ENCODE measurements around the gene AP3B1. TPM values are rescaled to one million over a fixed set of nuclear protein-coding genes. Genes with fewer than 3 reads are reported as not detected.
A peak's percentile ranks its signal among the peaks of the same experiment; 100 is the strongest.

Gene AP3B1
- total and polyA plus RNA-seq, 2 experiments from 2014 or later = 32.1 to 46.3 TPM

DNA sequence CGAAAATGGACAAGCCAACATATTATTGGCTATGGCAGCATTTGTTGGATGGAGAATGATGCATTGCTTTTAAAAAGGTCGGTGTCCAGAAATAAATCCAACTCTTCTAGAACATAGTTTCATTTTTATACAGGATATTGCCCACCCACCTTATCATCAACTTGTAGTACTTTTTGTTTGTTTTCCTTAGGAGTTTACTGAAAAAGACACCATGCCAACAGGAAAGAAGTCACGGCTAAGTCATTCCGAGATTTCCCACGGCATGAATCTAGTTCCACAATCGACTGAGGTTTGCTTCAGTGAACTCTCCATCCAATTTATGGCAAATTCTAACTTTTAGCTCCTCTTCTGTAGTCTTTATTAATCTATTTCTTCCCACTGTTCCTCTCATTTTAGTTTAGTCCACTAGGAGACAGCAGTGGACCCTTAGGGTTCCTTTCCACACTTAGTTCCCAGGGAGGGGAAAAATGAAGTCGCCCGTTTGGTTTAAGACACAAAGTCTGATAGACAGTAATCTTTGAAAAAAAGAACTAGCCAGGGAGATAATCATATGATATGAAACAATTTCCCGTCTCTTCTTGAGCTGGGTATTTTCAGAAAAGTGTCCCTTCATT, 237.5 kb downstream of the AP3B1 start:
- no peaks in the 10 kb centered on the region for H3K4me1 ChIP-seq (ENCODE audit: insufficient read depth)
- Mint-ChIP-seq H3K4me3 (no peak overlapping the region), H3K36me3 (ENCODE audit: low read depth) (no peaks in the 10 kb centered on the region), H3K9me3 (no peaks in the 10 kb centered on the region), H3K27me3 (ENCODE audit: insufficient read depth, low read depth, poor library complexity) (no peaks in the 10 kb centered on the region), H3K27ac (no peak overlapping the region), H3K4me1 (no peaks in the 10 kb centered on the region)
- no peak overlapping the region for H3K4me2 ChIP-seq
- H3K27me3 ChIP-seq (ENCODE audit: insufficient read depth) = no peaks in the 10 kb centered on the region
- H2AFZ ChIP-seq = no peak overlapping the region
- DNase-seq (ENCODE audit: low spot score) (no peak), ATAC-seq (no peak)
- no peaks in the 10 kb centered on the region for H3K36me3 ChIP-seq (ENCODE audit: insufficient read depth)
- H3K4me3 ChIP-seq = no peak overlapping the region
- no peaks in the 10 kb centered on the region for H3K9me2 ChIP-seq (ENCODE audit: insufficient read depth)
- TF ChIP-seq EZH2 (IDR thresholded peaks at IDR 0.05; ENCODE audit: low read depth, unreplicated experiment) (no peak), POLR2AphosphoS5 (IDR thresholded peaks at IDR 0.05; ENCODE audit: low read depth) (no peak), ZNF331 (CRISPR knock-in tag; IDR thresholded peaks at IDR 0.05; ENCODE audit: low read depth) (no peak), EZH2phosphoT487 (IDR thresholded peaks at IDR 0.05; ENCODE audit: unreplicated experiment) (no peak)
- TF ChIP-seq, protein P1, sequence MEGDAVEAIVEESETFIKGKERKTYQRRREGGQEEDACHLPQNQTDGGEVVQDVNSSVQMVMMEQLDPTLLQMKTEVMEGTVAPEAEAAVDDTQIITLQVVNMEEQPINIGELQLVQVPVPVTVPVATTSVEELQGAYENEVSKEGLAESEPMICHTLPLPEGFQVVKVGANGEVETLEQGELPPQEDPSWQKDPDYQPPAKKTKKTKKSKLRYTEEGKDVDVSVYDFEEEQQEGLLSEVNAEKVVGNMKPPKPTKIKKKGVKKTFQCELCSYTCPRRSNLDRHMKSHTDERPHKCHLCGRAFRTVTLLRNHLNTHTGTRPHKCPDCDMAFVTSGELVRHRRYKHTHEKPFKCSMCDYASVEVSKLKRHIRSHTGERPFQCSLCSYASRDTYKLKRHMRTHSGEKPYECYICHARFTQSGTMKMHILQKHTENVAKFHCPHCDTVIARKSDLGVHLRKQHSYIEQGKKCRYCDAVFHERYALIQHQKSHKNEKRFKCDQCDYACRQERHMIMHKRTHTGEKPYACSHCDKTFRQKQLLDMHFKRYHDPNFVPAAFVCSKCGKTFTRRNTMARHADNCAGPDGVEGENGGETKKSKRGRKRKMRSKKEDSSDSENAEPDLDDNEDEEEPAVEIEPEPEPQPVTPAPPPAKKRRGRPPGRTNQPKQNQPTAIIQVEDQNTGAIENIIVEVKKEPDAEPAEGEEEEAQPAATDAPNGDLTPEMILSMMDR (conservative IDR thresholded peaks at IDR 0.05; ENCODE audit: low read depth in 2 of 2) = peak in 1 of 2 experiments; percentile 13; a peak in 1 of 4 replicates
- H3F3A ChIP-seq (replicated peaks; ENCODE audit: low read depth) = no peaks in the 10 kb centered on the region
- H3K27ac ChIP-seq (ENCODE audit: low read depth) = no peak overlapping the region
- H3K79me2 ChIP-seq (replicated peaks; ENCODE audit: insufficient read depth) = no peaks in the 10 kb centered on the region
- no peaks in the 10 kb centered on the region for H4K20me1 ChIP-seq (replicated peaks; ENCODE audit: insufficient read depth)

DNA sequence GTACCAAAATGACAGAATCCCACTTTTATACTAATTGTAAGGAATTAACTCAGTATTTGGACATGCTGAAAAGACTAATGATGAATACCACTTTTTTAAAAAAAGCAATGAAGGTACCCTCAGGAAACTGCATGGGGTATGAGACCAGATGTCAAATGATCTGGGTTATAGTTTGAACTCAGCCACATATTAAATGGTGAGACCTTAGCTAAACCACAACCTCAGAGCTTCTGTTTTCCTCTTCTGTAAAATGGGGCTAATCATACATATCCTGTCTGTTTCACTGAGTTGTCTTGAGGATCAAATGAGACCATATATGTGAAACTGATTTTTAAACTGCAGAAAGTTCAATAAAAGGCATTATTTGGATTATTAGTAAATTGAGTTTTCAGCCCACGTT, 238.4 kb downstream of the AP3B1 start:
- no peaks in the 10 kb centered on the region for H3K27me3 ChIP-seq (ENCODE audit: insufficient read depth)
- Mint-ChIP-seq H3K27me3 (ENCODE audit: insufficient read depth, low read depth, poor library complexity) (no peaks in the 10 kb centered on the region), H3K27ac (no peak overlapping the region), H3K36me3 (ENCODE audit: low read depth) (no peaks in the 10 kb centered on the region), H3K4me3 (no peak overlapping the region), H3K9me3 (no peaks in the 10 kb centered on the region), H3K4me1 (no peaks in the 10 kb centered on the region)
- no peaks in the 10 kb centered on the region for H3K4me1 ChIP-seq (ENCODE audit: insufficient read depth)
- no peaks in the 10 kb centered on the region for H3K9me2 ChIP-seq (ENCODE audit: insufficient read depth)
- no peaks in the 10 kb centered on the region for H4K20me1 ChIP-seq (replicated peaks; ENCODE audit: insufficient read depth)
- H3K36me3 ChIP-seq (ENCODE audit: insufficient read depth) = no peaks in the 10 kb centered on the region
- ATAC-seq (no peak), DNase-seq (ENCODE audit: low spot score) (no peak)
- no peak overlapping the region for H2AFZ ChIP-seq
- no peaks in the 10 kb centered on the region for H3K79me2 ChIP-seq (replicated peaks; ENCODE audit: insufficient read depth)
- H3K4me3 ChIP-seq = no peak overlapping the region
- H3F3A ChIP-seq (replicated peaks; ENCODE audit: low read depth) = no peaks in the 10 kb centered on the region
- H3K27ac ChIP-seq (ENCODE audit: low read depth) = no peak overlapping the region
- H3K4me2 ChIP-seq = no peak overlapping the region
- no peak for TF ChIP-seq ZNF331 (CRISPR knock-in tag; IDR thresholded peaks at IDR 0.05; ENCODE audit: low read depth)
- TF ChIP-seq STAT1 (IDR thresholded peaks at IDR 0.05; ENCODE audit: unreplicated experiment) = no peak
- TF ChIP-seq NANOG (IDR thresholded peaks at IDR 0.05; ENCODE audit: borderline replicate concordance) = no peak
- TF ChIP-seq, protein P2, sequence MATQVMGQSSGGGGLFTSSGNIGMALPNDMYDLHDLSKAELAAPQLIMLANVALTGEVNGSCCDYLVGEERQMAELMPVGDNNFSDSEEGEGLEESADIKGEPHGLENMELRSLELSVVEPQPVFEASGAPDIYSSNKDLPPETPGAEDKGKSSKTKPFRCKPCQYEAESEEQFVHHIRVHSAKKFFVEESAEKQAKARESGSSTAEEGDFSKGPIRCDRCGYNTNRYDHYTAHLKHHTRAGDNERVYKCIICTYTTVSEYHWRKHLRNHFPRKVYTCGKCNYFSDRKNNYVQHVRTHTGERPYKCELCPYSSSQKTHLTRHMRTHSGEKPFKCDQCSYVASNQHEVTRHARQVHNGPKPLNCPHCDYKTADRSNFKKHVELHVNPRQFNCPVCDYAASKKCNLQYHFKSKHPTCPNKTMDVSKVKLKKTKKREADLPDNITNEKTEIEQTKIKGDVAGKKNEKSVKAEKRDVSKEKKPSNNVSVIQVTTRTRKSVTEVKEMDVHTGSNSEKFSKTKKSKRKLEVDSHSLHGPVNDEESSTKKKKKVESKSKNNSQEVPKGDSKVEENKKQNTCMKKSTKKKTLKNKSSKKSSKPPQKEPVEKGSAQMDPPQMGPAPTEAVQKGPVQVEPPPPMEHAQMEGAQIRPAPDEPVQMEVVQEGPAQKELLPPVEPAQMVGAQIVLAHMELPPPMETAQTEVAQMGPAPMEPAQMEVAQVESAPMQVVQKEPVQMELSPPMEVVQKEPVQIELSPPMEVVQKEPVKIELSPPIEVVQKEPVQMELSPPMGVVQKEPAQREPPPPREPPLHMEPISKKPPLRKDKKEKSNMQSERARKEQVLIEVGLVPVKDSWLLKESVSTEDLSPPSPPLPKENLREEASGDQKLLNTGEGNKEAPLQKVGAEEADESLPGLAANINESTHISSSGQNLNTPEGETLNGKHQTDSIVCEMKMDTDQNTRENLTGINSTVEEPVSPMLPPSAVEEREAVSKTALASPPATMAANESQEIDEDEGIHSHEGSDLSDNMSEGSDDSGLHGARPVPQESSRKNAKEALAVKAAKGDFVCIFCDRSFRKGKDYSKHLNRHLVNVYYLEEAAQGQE (IDR thresholded peaks at IDR 0.05; ENCODE audit: unreplicated experiment) = no peak
- TF ChIP-seq ZNF114 (CRISPR knock-in tag; IDR thresholded peaks at IDR 0.05) = no peak
- TF ChIP-seq, protein P3, sequence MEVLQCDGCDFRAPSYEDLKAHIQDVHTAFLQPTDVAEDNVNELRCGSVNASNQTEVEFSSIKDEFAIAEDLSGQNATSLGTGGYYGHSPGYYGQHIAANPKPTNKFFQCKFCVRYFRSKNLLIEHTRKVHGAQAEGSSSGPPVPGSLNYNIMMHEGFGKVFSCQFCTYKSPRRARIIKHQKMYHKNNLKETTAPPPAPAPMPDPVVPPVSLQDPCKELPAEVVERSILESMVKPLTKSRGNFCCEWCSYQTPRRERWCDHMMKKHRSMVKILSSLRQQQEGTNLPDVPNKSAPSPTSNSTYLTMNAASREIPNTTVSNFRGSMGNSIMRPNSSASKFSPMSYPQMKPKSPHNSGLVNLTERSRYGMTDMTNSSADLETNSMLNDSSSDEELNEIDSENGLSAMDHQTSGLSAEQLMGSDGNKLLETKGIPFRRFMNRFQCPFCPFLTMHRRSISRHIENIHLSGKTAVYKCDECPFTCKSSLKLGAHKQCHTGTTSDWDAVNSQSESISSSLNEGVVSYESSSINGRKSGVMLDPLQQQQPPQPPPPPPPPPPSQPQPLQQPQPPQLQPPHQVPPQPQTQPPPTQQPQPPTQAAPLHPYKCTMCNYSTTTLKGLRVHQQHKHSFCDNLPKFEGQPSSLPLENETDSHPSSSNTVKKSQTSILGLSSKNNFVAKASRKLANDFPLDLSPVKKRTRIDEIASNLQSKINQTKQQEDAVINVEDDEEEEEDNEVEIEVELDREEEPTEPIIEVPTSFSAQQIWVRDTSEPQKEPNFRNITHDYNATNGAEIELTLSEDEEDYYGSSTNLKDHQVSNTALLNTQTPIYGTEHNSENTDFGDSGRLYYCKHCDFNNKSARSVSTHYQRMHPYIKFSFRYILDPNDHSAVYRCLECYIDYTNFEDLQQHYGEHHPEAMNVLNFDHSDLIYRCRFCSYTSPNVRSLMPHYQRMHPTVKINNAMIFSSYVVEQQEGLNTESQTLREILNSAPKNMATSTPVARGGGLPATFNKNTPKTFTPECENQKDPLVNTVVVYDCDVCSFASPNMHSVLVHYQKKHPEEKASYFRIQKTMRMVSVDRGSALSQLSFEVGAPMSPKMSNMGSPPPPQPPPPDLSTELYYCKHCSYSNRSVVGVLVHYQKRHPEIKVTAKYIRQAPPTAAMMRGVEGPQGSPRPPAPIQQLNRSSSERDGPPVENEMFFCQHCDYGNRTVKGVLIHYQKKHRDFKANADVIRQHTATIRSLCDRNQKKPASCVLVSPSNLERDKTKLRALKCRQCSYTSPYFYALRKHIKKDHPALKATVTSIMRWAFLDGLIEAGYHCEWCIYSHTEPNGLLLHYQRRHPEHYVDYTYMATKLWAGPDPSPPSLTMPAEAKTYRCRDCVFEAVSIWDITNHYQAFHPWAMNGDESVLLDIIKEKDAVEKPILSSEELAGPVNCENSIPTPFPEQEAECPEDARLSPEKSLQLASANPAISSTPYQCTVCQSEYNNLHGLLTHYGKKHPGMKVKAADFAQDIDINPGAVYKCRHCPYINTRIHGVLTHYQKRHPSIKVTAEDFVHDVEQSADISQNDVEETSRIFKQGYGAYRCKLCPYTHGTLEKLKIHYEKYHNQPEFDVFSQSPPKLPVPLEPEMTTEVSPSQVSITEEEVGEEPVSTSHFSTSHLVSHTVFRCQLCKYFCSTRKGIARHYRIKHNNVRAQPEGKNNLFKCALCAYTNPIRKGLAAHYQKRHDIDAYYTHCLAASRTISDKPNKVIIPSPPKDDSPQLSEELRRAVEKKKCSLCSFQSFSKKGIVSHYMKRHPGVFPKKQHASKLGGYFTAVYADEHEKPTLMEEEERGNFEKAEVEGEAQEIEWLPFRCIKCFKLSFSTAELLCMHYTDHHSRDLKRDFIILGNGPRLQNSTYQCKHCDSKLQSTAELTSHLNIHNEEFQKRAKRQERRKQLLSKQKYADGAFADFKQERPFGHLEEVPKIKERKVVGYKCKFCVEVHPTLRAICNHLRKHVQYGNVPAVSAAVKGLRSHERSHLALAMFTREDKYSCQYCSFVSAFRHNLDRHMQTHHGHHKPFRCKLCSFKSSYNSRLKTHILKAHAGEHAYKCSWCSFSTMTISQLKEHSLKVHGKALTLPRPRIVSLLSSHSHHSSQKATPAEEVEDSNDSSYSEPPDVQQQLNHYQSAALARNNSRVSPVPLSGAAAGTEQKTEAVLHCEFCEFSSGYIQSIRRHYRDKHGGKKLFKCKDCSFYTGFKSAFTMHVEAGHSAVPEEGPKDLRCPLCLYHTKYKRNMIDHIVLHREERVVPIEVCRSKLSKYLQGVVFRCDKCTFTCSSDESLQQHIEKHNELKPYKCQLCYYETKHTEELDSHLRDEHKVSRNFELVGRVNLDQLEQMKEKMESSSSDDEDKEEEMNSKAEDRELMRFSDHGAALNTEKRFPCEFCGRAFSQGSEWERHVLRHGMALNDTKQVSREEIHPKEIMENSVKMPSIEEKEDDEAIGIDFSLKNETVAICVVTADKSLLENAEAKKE (CRISPR knock-in tag; IDR thresholded peaks at IDR 0.05) = no peak

Data from GM23338 (cell line).